Neural progenitor cell (in vitro differentiated cells): ENCODE results near the gene PTPRG. TPM values are rescaled to one million over a fixed set of nuclear protein-coding genes. Genes with fewer than 3 reads are reported as not detected.
"Not testable (repeated sequence)": the region's sequence is repeated elsewhere in the genome, so short reads cannot be mapped to it uniquely, and the experiment has no call there.

Experiments used
- DNase-seq: peaks from one replicate; pipeline ENCODE4 v3.0.0-alpha.2; 2016; ENCODE audit warnings: low spot score
- H2AFZ ChIP-seq: fragments of 200-600 bp; sonication (generic); replicated peaks from 2 replicates; pipeline ENCODE4 v1.6.1; 2016; ENCODE audit warnings: antibody characterized with exemption
- H3F3A ChIP-seq: fragments of 200-600 bp; sonication (generic); 2 replicates; pipeline ENCODE4 v1.6.1; 2016; ENCODE audit warnings: antibody characterized with exemption, low read depth
- H3K27ac ChIP-seq: fragments of 200-600 bp; sonication (generic); 2 replicates; pipeline ENCODE4 v1.5.1; 2016; ENCODE audit warnings: mild to moderate bottlenecking
- H3K27me3 ChIP-seq: fragments of 200-600 bp; sonication (generic); 2 replicates; pipeline ENCODE4 v1.6.1; 2016; ENCODE audit warnings: mild to moderate bottlenecking, moderate library complexity
- H3K36me3 ChIP-seq: fragments of 200-600 bp; sonication (generic); 2 replicates; pipeline ENCODE4 v1.5.1; 2016
- H3K4me1 ChIP-seq: fragments of 200-600 bp; sonication (generic); 2 replicates; pipeline ENCODE4 v1.6.1; 2016; ENCODE audit warnings: mixed run types
- H3K4me2 ChIP-seq: fragments of 200-600 bp; sonication (generic); 2 replicates; pipeline ENCODE4 v1.6.1; 2016
- H3K4me3 ChIP-seq: fragments of 200-600 bp; sonication (generic); 2 replicates; pipeline ENCODE4 v1.5.1; 2016
- H3K79me2 ChIP-seq: fragments of 200-600 bp; sonication (generic); 2 replicates; pipeline ENCODE4 v1.6.1; 2016; ENCODE audit warnings: low read depth
- H3K9ac ChIP-seq: fragments of 200-600 bp; sonication (generic); 2 replicates; pipeline ENCODE4 v1.6.1; 2016
- H3K9me3 ChIP-seq: fragments of 200-600 bp; sonication (generic); 2 replicates; pipeline ENCODE4 v1.5.1; 2016; ENCODE audit warnings: low read depth
- H4K20me1 ChIP-seq: fragments of 200-600 bp; sonication (generic); 2 replicates; pipeline ENCODE4 v1.6.1; 2016; ENCODE audit warnings: low read depth
- H3K27ac Mint-ChIP-seq: 3 replicates; pipeline ENCODE4 v1.8.0; 2021; ENCODE audit warnings: mixed read lengths
- H3K27me3 Mint-ChIP-seq: 2 replicates; pipeline ENCODE4 v1.8.0; 2022; ENCODE audit warnings: low read depth, mild to moderate bottlenecking, inconsistent platforms, moderate library complexity, mixed read lengths; ENCODE audit not compliant: insufficient read depth
- H3K36me3 Mint-ChIP-seq: 3 replicates; pipeline ENCODE4 v1.8.0; 2021; ENCODE audit warnings: mixed read lengths
- H3K4me1 Mint-ChIP-seq: 3 replicates; pipeline ENCODE4 v1.8.0; 2021; ENCODE audit warnings: mixed read lengths
- H3K4me3 Mint-ChIP-seq: 3 replicates; pipeline ENCODE4 v1.8.0; 2021; ENCODE audit warnings: mild to moderate bottlenecking, moderate library complexity, mixed read lengths
- H3K9me3 Mint-ChIP-seq: 3 replicates; pipeline ENCODE4 v1.8.0; 2020; ENCODE audit warnings: mixed read lengths
- EZH2 ChIP-seq: fragments of 200-600 bp; sonication (generic); IDR thresholded peaks from 2 replicates; pipeline ENCODE4 v1.6.1; 2017; ENCODE audit warnings: antibody characterized with exemption, mild to moderate bottlenecking, moderate library complexity
- EZH2phosphoT487 ChIP-seq: fragments of 200-600 bp; sonication (generic); IDR thresholded peaks from 2 replicates; pipeline ENCODE4 v1.6.1; 2017; ENCODE audit warnings: antibody characterized with exemption
- total RNA-seq: library from RNA; depleted of rRNA; stranded (reverse); fragments of >200 nt; gene quantifications from 2 replicates; pipeline ENCODE4 v1.2.3, GENCODE V29; 2015; ENCODE audit warnings: low replicate concordance
- TF ChIP-seq, protein P1 (sequence below): fragments of 200-600 bp; sonication (generic); IDR thresholded peaks from 2 replicates; pipeline ENCODE4 v1.5.1; 2017; ENCODE audit warnings: antibody characterized with exemption, mild to moderate bottlenecking

PTPRG gene
- total RNA-seq, 1 donor from 2014 or later: 65.3 TPM

GRCh38 chr3:61545716-61546115 is 15.7 kb upstream of the PTPRG start:
- H4K20me1 ChIP-seq: no peaks in the 10 kb centered on the region

DNA sequence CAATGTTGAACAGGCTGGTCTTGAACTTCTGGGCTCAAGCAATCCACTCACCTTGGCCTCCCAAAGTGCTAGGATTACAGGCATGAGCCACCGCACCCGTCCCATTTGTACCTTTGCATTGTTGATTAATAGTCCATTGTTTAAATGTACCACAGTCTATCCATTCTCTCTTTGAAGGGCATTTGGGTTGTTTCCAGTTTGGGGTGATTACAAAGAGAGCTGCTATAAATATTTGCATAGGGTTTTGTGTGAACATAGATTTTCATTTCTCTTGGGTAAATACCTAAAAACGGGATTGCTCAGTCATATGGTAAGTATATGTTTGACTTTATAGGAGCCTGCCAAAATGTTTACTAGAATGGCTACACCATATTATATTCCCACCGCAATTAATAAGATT is 13.7 kb upstream of the PTPRG start:
- Histone ChIP-seq H3K27me3 (no peaks in the 10 kb centered on the region), H2AFZ (no peak overlapping the region)

More at GRCh38 chr3:61545716-61546115, 15.7 kb upstream of the PTPRG start:
- H3K4me3 ChIP-seq: no peak overlapping the region
- Mint-ChIP-seq H3K4me3 (no peak overlapping the region), H3K4me1 (peaks cover 4% of the 10 kb centered on the region), H3K27ac (no peak overlapping the region), H3K36me3 (no peaks in the 10 kb centered on the region), H3K27me3 (peaks cover 25% of the 10 kb centered on the region), H3K9me3 (peaks cover 7% of the 10 kb centered on the region)
- H3K36me3 ChIP-seq: no peaks in the 10 kb centered on the region
- no peaks in the 10 kb centered on the region for H3F3A ChIP-seq
- DNase-seq: no peak
- no peak overlapping the region for H3K9ac ChIP-seq
- H3K27ac ChIP-seq: no peak overlapping the region
- H3K9me3 ChIP-seq: no peaks in the 10 kb centered on the region
- H2AFZ ChIP-seq: no peak overlapping the region
- H3K79me2 ChIP-seq: no peaks in the 10 kb centered on the region
- no peak overlapping the region for H3K4me2 ChIP-seq
- H3K4me1 ChIP-seq: no peaks in the 10 kb centered on the region
- H3K27me3 ChIP-seq: no peaks in the 10 kb centered on the region
- TF ChIP-seq EZH2 (no peak), EZH2phosphoT487 (no peak)
- TF ChIP-seq, protein P1, sequence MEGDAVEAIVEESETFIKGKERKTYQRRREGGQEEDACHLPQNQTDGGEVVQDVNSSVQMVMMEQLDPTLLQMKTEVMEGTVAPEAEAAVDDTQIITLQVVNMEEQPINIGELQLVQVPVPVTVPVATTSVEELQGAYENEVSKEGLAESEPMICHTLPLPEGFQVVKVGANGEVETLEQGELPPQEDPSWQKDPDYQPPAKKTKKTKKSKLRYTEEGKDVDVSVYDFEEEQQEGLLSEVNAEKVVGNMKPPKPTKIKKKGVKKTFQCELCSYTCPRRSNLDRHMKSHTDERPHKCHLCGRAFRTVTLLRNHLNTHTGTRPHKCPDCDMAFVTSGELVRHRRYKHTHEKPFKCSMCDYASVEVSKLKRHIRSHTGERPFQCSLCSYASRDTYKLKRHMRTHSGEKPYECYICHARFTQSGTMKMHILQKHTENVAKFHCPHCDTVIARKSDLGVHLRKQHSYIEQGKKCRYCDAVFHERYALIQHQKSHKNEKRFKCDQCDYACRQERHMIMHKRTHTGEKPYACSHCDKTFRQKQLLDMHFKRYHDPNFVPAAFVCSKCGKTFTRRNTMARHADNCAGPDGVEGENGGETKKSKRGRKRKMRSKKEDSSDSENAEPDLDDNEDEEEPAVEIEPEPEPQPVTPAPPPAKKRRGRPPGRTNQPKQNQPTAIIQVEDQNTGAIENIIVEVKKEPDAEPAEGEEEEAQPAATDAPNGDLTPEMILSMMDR: no peak

GRCh38 chr3:61552704-61553103 is 8.7 kb upstream of the PTPRG start:
- H3K36me3 ChIP-seq, H3K27ac ChIP-seq, H3K4me1 Mint-ChIP-seq, H3K27ac Mint-ChIP-seq, H3K4me2 ChIP-seq, H3K27me3 Mint-ChIP-seq, H3F3A ChIP-seq, H3K4me3 ChIP-seq, H3K36me3 Mint-ChIP-seq, H3K27me3 ChIP-seq, H2AFZ ChIP-seq, H4K20me1 ChIP-seq, H3K9ac ChIP-seq, H3K9me3 ChIP-seq, H3K4me3 Mint-ChIP-seq, H3K4me1 ChIP-seq, DNase-seq, H3K79me2 ChIP-seq: not testable (repeated sequence)
- peaks cover 18% of the 10 kb centered on the region for H3K9me3 Mint-ChIP-seq

More for the DNA sequence above, 13.7 kb upstream of the PTPRG start:
- Histone ChIP-seq H3K4me3 (no peak overlapping the region), H3K4me2 (no peak overlapping the region), H3K9ac (no peak overlapping the region), H3K9me3 (no peaks in the 10 kb centered on the region), H3F3A (no peaks in the 10 kb centered on the region), H3K79me2 (no peaks in the 10 kb centered on the region), H3K27ac (no peak overlapping the region), H3K4me1 (no peaks in the 10 kb centered on the region), H4K20me1 (no peaks in the 10 kb centered on the region), H3K36me3 (no peaks in the 10 kb centered on the region)
- no peaks in the 10 kb centered on the region for H3K4me1 Mint-ChIP-seq
- H3K9me3 Mint-ChIP-seq: peaks cover 14% of the 10 kb centered on the region
- no peaks in the 10 kb centered on the region for H3K36me3 Mint-ChIP-seq
- TF ChIP-seq, protein P1: no peak
- TF ChIP-seq EZH2 (no peak), EZH2phosphoT487 (no peak)
- no peak overlapping the region for H3K27ac Mint-ChIP-seq
- no peak overlapping the region for H3K4me3 Mint-ChIP-seq
- no peak for DNase-seq
- H3K27me3 Mint-ChIP-seq: peaks cover 17% of the 10 kb centered on the region

GRCh38 chr3:61559136-61559731 is 2.1 kb upstream of the PTPRG start:
- peak overlapping the region; percentile 88 for H3K4me2 ChIP-seq

More at GRCh38 chr3:61559136-61559731, 2.1 kb upstream of the PTPRG start:
- Histone ChIP-seq H2AFZ (no peak overlapping the region), H3K79me2 (peaks cover 29% of the 10 kb centered on the region), H3K4me1 (peaks cover 6% of the 10 kb centered on the region), H3K9me3 (no peaks in the 10 kb centered on the region), H3K36me3 (no peaks in the 10 kb centered on the region), H3K27ac (no peak overlapping the region), H4K20me1 (peaks cover 16% of the 10 kb centered on the region), H3F3A (peaks cover 28% of the 10 kb centered on the region), H3K27me3 (no peaks in the 10 kb centered on the region), H3K9ac (no peak overlapping the region), H3K4me3 (peak overlapping the region; percentile 99)
- H3K4me3 Mint-ChIP-seq: peak overlapping the region; percentile 94
- peaks cover 4% of the 10 kb centered on the region for H3K4me1 Mint-ChIP-seq
- H3K36me3 Mint-ChIP-seq: no peaks in the 10 kb centered on the region
- H3K9me3 Mint-ChIP-seq: peaks cover 7% of the 10 kb centered on the region
- H3K27ac Mint-ChIP-seq: no peak overlapping the region
- DNase-seq: no peak
- TF ChIP-seq, protein P1: no peak
- TF ChIP-seq EZH2: no peak
- TF ChIP-seq EZH2phosphoT487: no peak
- peaks cover 13% of the 10 kb centered on the region for H3K27me3 Mint-ChIP-seq
